ENCODE data around the gene SMIM28.

Gene SMIM28

GRCh38 chr6:138405816-138406413 lies 28.2 kb downstream of the SMIM28 start:
- Histone ChIP-seq H3K9me2 (replicated peaks; ENCODE audit: insufficient read depth, low read length) (no peaks in the 10 kb centered on the region), H3K9me3 (replicated peaks; ENCODE audit: insufficient read depth, low read length) (no peaks in the 10 kb centered on the region), H2AFZ (ENCODE audit: low read length) (no peak overlapping the region), H3K79me2 (ENCODE audit: low read length) (no peaks in the 10 kb centered on the region), H3K4me1 (ENCODE audit: low read length) (no peaks in the 10 kb centered on the region), H3K36me3 (replicated peaks; ENCODE audit: insufficient read depth, low read length) (no peaks in the 10 kb centered on the region), H3K4me2 (ENCODE audit: low read depth, low read length) (no peak overlapping the region), H3K27ac (ENCODE audit: low read length) (no peak overlapping the region), H3K27me3 (replicated peaks; ENCODE audit: insufficient read depth, low read length) (no peaks in the 10 kb centered on the region), H3K9ac (ENCODE audit: low read length) (no peak overlapping the region), H3K4me3 (ENCODE audit: low read length) (no peak overlapping the region), H3F3A (ENCODE audit: insufficient read depth, low read length) (peaks cover 5% of the 10 kb centered on the region; the same call in 1 of the 2 replicates), H4K20me1 (ENCODE audit: insufficient read depth, low read length) (no peaks in the 10 kb centered on the region)
- no peak for DNase-seq
- TF ChIP-seq CTCF (IDR thresholded peaks at IDR 0.05; ENCODE audit: low read length) (no peak), EZH2phosphoT487 (IDR thresholded peaks at IDR 0.05; ENCODE audit: low read length) (no peak), EZH2 (optimal IDR thresholded peaks at IDR 0.05; ENCODE audit: low read depth, low read length) (no peak)

GRCh38 chr6:138406443-138406842 lies 28.7 kb downstream of the SMIM28 start:
- Histone ChIP-seq H3K27ac (ENCODE audit: low read length) (no peak overlapping the region), H4K20me1 (ENCODE audit: insufficient read depth, low read length) (no peaks in the 10 kb centered on the region), H3K36me3 (replicated peaks; ENCODE audit: insufficient read depth, low read length) (no peaks in the 10 kb centered on the region), H3K9me3 (replicated peaks; ENCODE audit: insufficient read depth, low read length) (no peaks in the 10 kb centered on the region), H3K79me2 (ENCODE audit: low read length) (no peaks in the 10 kb centered on the region), H3F3A (ENCODE audit: insufficient read depth, low read length) (peaks cover 5% of the 10 kb centered on the region; the same call in 1 of the 2 replicates), H3K27me3 (replicated peaks; ENCODE audit: insufficient read depth, low read length) (no peaks in the 10 kb centered on the region), H3K9me2 (replicated peaks; ENCODE audit: insufficient read depth, low read length) (no peaks in the 10 kb centered on the region), H3K9ac (ENCODE audit: low read length) (no peak overlapping the region), H3K4me3 (ENCODE audit: low read length) (no peak overlapping the region), H2AFZ (ENCODE audit: low read length) (no peak overlapping the region), H3K4me1 (ENCODE audit: low read length) (no peaks in the 10 kb centered on the region), H3K4me2 (ENCODE audit: low read depth, low read length) (no peak overlapping the region)
- no peak for TF ChIP-seq EZH2 (optimal IDR thresholded peaks at IDR 0.05; ENCODE audit: low read depth, low read length)
- TF ChIP-seq EZH2phosphoT487 (IDR thresholded peaks at IDR 0.05; ENCODE audit: low read length) = no peak
- TF ChIP-seq CTCF (IDR thresholded peaks at IDR 0.05; ENCODE audit: low read length) = no peak
- no peak for DNase-seq

- no peaks in the 10 kb centered on the region for H3K36me3 ChIP-seq (replicated peaks; ENCODE audit: insufficient read depth, low read length)
- H3K4me2 ChIP-seq (ENCODE audit: low read depth, low read length) = no peak overlapping the region
- no peak overlapping the region for H3K27ac ChIP-seq (ENCODE audit: low read length)
Measured at GRCh38 chr6:138410048-138410735, 32.5 kb downstream of the SMIM28 start.

More at GRCh38 chr6:138410048-138410735, 32.5 kb downstream of the SMIM28 start:
- Histone ChIP-seq H3K9me2 (replicated peaks; ENCODE audit: insufficient read depth, low read length) (no peaks in the 10 kb centered on the region), H3K9me3 (replicated peaks; ENCODE audit: insufficient read depth, low read length) (no peaks in the 10 kb centered on the region), H3F3A (ENCODE audit: insufficient read depth, low read length) (peaks cover 2% of the 10 kb centered on the region; the same call in 1 of the 2 replicates), H3K9ac (ENCODE audit: low read length) (no peak overlapping the region), H2AFZ (ENCODE audit: low read length) (no peak overlapping the region), H3K4me3 (ENCODE audit: low read length) (no peak overlapping the region), H3K4me1 (ENCODE audit: low read length) (no peaks in the 10 kb centered on the region), H3K27me3 (replicated peaks; ENCODE audit: insufficient read depth, low read length) (no peaks in the 10 kb centered on the region), H4K20me1 (ENCODE audit: insufficient read depth, low read length) (no peaks in the 10 kb centered on the region), H3K79me2 (ENCODE audit: low read length) (no peaks in the 10 kb centered on the region)
- TF ChIP-seq EZH2phosphoT487 (IDR thresholded peaks at IDR 0.05; ENCODE audit: low read length) = no peak
- no peak for TF ChIP-seq EZH2 (optimal IDR thresholded peaks at IDR 0.05; ENCODE audit: low read depth, low read length)
- TF ChIP-seq CTCF (IDR thresholded peaks at IDR 0.05; ENCODE audit: low read length) = no peak
- no peak for DNase-seq

Measured in MM.1S (cell line).